ENCODE data around the gene RNU1-4. TPM values are rescaled to one million over a fixed set of nuclear protein-coding genes. Genes with fewer than 3 reads are reported as not detected.

RNU1-4 gene
- total and polyA plus RNA-seq, 2 experiments from 2014 or later = not detected

DNA sequence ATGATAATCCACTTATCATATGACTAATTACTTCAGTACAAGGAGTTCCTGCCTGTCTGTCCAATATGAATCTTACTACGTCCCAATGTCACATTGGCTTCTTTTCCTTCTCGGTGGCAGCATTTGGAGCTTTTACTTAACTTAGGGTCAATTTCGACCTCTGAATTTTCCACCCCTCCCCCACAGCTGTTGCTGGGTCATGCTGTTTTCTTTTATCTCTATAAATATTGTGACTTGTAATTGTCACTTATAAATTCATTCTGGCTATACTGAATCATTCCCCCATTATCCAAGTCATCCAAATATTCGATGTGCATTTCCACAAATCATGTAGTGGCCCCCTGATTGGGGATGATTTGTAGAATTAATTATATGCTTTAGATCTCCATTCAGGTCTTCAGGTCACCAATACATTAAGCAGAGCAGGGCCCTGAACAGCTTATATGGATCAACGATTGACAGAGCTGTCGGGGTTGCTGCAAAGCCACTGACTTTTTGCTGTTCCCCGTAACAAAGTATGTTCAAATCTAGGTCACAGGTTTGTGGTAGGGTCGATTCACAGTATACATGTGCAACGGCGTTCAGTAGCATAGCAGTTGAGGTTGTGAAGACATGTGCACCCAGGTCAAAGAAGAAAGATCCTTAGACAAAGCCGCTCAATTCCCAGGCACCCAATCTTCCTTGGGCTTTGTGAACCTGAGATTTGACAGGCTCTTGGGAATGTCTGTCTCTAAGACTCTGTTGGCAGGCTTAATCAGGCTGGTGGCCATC lies 18.3 kb upstream of the RNU1-4 start:
- Mint-ChIP-seq H3K27ac (no peak overlapping the region), H3K4me1 (peaks cover 24% of the 10 kb centered on the region), H3K4me3 (no peak overlapping the region), H3K27me3 (ENCODE audit: insufficient read depth, low read depth, poor library complexity) (peaks cover 23% of the 10 kb centered on the region), H3K9me3 (no peaks in the 10 kb centered on the region; the same call in 2 of the 3 replicates), H3K36me3 (ENCODE audit: low read depth) (no peaks in the 10 kb centered on the region)
- H3K27me3 ChIP-seq (ENCODE audit: insufficient read depth) = peaks cover 7% of the 10 kb centered on the region; the same call in 1 of the 2 replicates
- no peak overlapping the region for H3K4me3 ChIP-seq
- H3F3A ChIP-seq (replicated peaks; ENCODE audit: low read depth) = peaks cover 13% of the 10 kb centered on the region; the same call in 1 of the 2 replicates
- peaks cover 5% of the 10 kb centered on the region; the same call in 1 of the 2 replicates for H3K9me2 ChIP-seq (ENCODE audit: insufficient read depth)
- H3K79me2 ChIP-seq (replicated peaks; ENCODE audit: insufficient read depth) = no peaks in the 10 kb centered on the region
- TF ChIP-seq STAT1 (IDR thresholded peaks at IDR 0.05; ENCODE audit: unreplicated experiment) (no peak), POLR2AphosphoS5 (IDR thresholded peaks at IDR 0.05; ENCODE audit: low read depth) (no peak), JUNB (IDR thresholded peaks at IDR 0.05; ENCODE audit: unreplicated experiment) (no peak)
- TF ChIP-seq, protein P1, sequence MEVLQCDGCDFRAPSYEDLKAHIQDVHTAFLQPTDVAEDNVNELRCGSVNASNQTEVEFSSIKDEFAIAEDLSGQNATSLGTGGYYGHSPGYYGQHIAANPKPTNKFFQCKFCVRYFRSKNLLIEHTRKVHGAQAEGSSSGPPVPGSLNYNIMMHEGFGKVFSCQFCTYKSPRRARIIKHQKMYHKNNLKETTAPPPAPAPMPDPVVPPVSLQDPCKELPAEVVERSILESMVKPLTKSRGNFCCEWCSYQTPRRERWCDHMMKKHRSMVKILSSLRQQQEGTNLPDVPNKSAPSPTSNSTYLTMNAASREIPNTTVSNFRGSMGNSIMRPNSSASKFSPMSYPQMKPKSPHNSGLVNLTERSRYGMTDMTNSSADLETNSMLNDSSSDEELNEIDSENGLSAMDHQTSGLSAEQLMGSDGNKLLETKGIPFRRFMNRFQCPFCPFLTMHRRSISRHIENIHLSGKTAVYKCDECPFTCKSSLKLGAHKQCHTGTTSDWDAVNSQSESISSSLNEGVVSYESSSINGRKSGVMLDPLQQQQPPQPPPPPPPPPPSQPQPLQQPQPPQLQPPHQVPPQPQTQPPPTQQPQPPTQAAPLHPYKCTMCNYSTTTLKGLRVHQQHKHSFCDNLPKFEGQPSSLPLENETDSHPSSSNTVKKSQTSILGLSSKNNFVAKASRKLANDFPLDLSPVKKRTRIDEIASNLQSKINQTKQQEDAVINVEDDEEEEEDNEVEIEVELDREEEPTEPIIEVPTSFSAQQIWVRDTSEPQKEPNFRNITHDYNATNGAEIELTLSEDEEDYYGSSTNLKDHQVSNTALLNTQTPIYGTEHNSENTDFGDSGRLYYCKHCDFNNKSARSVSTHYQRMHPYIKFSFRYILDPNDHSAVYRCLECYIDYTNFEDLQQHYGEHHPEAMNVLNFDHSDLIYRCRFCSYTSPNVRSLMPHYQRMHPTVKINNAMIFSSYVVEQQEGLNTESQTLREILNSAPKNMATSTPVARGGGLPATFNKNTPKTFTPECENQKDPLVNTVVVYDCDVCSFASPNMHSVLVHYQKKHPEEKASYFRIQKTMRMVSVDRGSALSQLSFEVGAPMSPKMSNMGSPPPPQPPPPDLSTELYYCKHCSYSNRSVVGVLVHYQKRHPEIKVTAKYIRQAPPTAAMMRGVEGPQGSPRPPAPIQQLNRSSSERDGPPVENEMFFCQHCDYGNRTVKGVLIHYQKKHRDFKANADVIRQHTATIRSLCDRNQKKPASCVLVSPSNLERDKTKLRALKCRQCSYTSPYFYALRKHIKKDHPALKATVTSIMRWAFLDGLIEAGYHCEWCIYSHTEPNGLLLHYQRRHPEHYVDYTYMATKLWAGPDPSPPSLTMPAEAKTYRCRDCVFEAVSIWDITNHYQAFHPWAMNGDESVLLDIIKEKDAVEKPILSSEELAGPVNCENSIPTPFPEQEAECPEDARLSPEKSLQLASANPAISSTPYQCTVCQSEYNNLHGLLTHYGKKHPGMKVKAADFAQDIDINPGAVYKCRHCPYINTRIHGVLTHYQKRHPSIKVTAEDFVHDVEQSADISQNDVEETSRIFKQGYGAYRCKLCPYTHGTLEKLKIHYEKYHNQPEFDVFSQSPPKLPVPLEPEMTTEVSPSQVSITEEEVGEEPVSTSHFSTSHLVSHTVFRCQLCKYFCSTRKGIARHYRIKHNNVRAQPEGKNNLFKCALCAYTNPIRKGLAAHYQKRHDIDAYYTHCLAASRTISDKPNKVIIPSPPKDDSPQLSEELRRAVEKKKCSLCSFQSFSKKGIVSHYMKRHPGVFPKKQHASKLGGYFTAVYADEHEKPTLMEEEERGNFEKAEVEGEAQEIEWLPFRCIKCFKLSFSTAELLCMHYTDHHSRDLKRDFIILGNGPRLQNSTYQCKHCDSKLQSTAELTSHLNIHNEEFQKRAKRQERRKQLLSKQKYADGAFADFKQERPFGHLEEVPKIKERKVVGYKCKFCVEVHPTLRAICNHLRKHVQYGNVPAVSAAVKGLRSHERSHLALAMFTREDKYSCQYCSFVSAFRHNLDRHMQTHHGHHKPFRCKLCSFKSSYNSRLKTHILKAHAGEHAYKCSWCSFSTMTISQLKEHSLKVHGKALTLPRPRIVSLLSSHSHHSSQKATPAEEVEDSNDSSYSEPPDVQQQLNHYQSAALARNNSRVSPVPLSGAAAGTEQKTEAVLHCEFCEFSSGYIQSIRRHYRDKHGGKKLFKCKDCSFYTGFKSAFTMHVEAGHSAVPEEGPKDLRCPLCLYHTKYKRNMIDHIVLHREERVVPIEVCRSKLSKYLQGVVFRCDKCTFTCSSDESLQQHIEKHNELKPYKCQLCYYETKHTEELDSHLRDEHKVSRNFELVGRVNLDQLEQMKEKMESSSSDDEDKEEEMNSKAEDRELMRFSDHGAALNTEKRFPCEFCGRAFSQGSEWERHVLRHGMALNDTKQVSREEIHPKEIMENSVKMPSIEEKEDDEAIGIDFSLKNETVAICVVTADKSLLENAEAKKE (CRISPR knock-in tag; IDR thresholded peaks at IDR 0.05) = no peak
- TF ChIP-seq, protein P2, sequence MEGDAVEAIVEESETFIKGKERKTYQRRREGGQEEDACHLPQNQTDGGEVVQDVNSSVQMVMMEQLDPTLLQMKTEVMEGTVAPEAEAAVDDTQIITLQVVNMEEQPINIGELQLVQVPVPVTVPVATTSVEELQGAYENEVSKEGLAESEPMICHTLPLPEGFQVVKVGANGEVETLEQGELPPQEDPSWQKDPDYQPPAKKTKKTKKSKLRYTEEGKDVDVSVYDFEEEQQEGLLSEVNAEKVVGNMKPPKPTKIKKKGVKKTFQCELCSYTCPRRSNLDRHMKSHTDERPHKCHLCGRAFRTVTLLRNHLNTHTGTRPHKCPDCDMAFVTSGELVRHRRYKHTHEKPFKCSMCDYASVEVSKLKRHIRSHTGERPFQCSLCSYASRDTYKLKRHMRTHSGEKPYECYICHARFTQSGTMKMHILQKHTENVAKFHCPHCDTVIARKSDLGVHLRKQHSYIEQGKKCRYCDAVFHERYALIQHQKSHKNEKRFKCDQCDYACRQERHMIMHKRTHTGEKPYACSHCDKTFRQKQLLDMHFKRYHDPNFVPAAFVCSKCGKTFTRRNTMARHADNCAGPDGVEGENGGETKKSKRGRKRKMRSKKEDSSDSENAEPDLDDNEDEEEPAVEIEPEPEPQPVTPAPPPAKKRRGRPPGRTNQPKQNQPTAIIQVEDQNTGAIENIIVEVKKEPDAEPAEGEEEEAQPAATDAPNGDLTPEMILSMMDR (conservative IDR thresholded peaks at IDR 0.05; ENCODE audit: low read depth in 2 of 2) = no peak
- ATAC-seq (no peak), DNase-seq (ENCODE audit: low spot score) (no peak)
- no peak overlapping the region for H2AFZ ChIP-seq
- no peak overlapping the region for H3K4me2 ChIP-seq
- H3K27ac ChIP-seq (ENCODE audit: low read depth) = no peak overlapping the region
- H4K20me1 ChIP-seq (replicated peaks; ENCODE audit: insufficient read depth) = no peaks in the 10 kb centered on the region
- no peaks in the 10 kb centered on the region for H3K36me3 ChIP-seq (ENCODE audit: insufficient read depth)
- peaks cover 22% of the 10 kb centered on the region for H3K4me1 ChIP-seq (ENCODE audit: insufficient read depth)
